ENCODE results near the gene FCN1.

The FCN1 gene

DNA sequence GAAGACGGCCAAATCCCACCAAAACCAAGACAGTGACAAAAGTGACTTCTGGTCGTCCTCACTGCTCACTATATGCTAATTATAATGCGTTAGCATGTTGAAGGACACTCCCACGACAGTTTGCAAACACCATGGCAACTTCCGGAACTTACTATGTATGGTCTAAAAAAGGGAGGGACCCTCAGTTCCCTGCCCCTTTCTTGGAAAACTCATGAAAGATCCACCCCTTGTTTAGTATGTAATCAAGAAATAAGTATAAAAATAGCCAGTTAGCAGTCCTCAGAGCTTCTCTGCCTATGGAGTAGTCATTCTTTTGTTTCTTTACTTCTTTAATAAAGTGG lies 27.6 kb downstream of the FCN1 start:
- no peak for FAIRE-seq

DNA sequence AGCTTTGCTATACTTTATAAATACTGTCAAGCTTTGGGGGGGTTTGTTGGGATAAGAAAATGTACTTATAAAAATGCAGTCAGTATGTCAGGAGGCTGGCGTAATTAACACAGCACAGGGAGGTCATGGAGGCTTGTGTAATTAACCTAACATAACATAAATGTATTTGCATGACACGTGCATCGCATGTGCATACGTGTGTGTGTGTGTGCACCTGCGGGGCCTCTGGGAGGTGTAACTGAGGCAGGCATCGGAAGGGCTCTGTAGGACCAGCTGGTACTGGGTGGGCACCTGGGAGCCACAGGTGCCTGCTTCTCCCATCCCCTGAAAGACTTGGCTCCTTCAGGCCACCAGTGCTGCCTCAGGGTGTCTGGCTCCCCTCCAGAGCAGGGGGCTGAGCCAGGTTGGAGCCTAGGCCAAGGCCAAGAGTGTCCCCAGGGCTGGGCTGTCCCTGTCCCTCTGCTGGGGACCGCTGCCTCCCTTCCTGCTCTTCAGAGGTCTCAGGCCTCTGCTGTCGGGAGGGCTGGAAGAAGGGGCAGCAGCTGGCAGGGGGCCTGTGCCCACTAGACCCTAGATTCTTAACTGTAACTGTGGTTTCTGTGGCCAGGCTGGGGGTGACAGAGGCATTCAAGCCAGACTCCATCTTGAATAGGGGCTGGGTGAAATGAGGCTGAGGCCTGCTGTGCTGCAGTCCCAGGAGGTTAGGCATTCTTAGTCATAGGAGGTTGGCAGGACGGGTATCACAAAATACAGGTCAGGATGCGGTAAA lies 28.1 kb downstream of the FCN1 start:
- FAIRE-seq: no peak

GRCh38 chr9:134888603-134889190 lies 29.0 kb downstream of the FCN1 start:
- FAIRE-seq: no peak

- FAIRE-seq: no peak
Measured at GRCh38 chr9:134887686-134888602, 29.8 kb downstream of the FCN1 start.

DNA sequence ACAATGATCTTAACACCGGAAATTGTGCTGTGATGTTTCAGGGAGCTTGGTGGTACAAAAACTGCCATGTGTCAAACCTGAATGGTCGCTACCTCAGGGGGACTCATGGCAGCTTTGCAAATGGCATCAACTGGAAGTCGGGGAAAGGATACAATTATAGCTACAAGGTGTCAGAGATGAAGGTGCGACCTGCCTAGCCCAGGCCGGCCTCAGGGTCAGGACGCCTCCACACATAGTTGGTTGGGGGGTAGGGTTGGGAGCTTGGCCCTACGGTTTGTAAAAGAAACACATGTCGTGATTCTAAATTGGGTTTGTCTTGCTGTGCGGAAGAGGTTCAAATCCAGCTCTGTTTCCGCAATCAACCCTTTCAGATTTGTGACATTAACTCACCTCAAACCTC lies 30.5 kb downstream of the FCN1 start:
- no peak for FAIRE-seq

DNA sequence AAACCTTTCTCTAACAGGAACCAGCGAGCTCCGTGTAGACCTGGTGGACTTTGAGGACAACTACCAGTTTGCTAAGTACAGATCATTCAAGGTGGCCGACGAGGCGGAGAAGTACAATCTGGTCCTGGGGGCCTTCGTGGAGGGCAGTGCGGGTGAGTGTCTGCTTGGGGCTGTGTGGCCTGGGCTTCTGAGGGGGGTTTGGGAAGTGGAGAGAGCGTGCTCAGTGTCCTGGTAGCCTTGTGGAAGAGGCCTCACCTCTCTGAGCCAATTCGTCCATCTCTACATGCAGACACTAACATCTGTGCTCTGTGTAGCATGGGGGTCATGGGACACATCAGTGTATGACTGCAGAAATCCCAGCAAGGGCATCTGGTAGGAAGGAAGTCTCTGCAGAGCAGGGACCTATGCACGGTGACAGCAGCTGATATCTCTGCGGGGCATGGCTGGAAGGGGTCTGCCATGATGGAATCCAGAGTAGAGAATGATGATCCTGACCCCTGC lies 31.2 kb downstream of the FCN1 start:
- FAIRE-seq: no peak

DNA sequence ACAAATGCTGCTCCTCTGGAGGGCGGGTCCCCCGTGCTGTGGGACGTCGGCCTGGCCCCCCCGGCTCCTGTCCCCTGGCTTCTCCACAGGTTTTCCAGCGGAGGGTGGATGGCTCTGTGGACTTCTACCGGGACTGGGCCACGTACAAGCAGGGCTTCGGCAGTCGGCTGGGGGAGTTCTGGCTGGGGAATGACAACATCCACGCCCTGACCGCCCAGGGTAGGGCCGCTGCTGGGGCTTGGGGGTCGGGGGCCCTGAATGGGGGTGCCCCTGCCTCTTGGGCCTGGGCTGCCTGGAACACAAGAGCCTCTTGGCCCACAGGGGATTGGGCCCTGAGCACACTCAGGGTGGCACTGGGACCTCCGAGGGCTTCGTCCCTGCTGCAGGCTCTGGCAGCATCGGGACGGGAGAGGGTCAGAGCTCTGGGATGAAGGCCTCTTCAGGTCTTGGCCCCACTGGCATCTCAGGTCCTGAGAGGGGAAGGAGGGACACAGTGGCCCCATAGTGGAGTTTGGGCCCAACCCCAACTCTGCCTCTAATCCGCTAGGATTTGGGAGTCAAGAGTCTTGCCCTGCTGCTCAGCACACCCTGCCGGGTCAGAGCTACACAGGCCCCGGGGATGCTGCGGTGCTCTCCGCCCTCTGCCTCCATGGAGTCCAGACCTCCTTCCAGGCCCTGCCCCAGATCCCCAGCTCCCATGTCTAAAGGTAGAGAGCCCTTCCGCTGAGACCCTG lies 31.9 kb downstream of the FCN1 start:
- no peak for FAIRE-seq

- FAIRE-seq: no peak
Measured at GRCh38 chr9:134885001-134885678, 32.6 kb downstream of the FCN1 start.

- no peak for FAIRE-seq
Measured at GRCh38 chr9:134884492-134884891, 33.2 kb downstream of the FCN1 start.

DNA sequence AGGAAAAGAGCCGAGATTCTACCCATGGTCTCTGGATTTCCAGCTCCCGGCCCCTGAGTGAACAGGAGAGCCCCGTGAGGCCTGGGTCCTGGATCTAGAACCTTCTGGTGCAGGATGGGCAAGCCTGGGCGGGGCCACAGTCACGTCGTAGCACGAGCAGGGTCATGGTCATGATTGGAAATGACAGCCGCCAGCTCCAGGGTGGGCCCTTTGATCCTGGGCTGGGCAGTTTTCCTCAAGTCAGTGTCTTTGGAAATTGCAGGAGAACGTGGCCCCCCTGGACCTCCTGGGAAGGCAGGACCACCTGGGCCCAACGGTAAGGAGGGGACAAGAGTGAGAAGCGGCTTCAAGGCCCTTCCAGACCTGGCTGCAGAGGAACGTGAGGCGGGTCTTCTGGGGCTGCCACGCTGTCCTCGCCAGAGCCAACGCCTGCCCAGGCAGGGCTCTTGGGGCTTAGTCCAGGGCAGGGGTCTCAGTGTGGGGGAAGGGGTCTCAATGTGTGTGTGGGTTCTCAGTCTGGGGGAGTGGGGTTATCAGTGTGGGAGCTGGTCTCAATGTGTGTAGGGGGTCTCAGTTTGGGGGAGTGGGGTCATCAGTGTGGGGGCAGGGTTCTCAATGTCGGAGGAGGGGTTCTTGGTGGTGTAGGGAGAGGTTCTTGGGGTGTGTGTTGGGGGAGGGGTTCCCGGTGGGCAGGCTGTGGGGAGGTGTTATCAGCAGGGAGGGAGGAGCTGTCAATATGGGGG lies 34.5 kb downstream of the FCN1 start:
- no peak for FAIRE-seq

DNA sequence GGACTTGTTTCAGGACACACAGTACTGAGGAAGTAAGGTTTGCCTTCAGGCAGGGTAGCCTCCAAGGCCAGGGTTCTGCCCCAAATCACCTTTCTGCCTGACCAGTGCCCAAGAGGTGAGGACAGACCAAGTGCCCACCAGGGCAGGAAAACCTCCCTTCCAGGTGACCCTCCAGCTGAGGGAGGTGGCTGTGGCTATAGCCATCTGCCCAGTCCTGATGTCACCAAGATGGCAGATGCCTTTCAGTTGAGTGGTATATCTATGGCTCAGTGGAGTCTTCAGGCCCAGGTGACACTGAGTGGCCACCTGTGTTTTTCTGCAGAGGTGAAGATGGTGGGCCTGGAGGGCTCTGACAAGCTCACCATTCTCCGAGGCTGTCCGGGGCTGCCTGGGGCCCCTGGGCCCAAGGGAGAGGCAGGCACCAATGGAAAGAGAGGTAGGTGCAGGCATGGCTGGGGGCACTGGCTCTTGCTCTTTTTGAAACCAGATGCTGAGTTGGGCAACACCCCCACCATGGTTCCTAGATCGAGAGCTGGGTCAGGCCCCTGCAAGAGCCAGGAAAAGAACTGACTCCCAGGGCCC lies 35.4 kb downstream of the FCN1 start:
- FAIRE-seq: no peak

DNA sequence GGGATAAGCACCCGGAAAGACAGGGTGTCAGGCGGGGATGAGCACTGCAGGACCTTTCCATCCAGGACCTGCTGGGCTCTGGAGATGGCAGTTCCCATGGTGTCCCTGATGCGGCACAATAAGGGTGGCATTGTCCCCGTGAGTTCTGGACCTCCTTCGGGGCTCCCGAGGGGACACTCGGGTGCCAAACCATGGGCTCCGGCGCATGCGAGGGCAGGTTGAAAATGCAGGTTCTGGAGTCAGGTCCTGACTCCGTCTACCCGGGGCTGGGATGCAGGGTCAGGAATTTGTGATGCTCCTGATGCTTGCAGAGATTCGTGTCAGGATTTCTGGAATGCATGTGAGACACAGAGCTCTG lies 36.4 kb downstream of the FCN1 start:
- FAIRE-seq: no peak

DNA sequence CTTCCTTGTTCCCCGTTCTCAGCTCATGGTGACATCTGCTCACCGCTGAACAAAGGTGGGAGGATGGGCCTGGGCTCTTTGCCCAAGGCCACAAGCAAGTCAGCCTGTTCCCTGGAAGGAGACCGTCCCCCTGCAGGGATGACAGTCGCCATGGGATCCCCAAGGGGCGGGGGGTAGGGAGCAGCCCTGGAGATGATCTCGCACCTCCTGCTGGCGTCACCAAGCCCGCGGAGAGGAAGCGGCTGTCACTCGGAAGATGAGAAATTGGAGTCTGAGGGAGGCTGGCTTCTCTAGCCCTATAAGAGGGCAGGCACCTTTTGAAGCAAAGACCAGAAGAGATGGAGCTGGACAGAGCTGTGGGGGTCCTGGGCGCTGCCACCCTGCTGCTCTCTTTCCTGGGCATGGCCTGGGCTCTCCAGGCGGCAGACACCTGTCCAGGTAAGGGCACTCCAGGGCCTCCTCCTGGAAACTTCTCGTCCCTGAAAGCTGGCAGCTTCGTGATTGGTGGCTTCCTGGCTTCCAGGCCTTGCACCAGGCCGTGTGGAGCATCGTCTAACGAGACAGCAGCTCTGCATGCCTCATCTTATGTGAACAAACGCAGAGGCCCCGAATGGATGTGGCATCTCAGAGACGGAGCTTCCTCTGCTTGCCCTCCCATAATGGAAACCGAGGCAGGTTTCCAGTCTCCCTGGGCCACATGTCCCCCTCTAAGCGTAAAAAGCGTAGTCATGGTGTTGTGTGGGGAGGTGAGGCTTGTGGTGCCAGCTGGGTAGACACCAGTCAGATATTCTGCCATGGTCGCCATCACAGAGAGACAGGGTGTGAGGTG lies 37.0 kb downstream of the FCN1 start, which contains the start of gene FCN2:
FCN2 (plus strand) TSS at position 327 of the 829 bp plus-strand sequence; CDS start at position 339, 12 bp downstream.
- FAIRE-seq: no peak

DNA sequence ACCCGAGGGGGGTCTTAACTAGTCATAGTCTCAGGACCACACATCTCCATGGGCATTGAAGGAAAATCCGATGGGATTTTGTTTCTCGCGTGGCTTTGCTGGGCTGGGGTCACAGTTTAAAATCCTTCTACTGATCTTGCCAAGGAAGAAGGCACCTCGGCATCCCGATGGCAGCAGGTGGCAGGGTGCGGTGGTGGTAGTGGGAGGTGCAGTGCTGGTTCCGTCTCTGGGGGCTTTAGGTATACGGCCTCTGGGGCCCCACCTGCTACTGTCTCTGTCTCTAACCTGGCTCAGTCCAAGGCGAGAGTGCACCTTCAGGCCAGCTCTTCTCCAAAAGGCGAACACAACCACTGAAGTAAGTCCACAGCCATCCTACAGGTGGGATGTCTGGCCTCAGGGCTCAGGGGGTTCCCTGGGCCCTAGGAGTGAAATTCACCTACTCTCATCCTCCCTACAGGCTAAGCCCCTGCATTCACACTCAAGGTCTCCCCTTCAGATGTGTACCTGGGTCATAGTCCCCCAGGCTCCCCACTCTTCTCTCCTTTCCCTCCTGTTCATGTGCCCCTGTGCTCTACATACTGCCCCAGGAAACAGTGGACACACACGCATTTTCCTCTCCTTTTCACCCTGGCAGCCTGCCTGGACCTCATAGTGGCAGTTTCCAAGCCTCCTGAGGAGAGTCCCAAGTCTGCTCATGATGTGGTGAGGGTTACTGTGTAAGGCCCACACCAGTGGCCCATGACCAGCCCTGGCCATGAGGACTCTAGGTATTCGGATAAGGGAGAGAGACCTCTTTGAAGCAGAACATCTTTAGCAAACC lies 37.8 kb downstream of the FCN1 start:
- FAIRE-seq: no peak

DNA sequence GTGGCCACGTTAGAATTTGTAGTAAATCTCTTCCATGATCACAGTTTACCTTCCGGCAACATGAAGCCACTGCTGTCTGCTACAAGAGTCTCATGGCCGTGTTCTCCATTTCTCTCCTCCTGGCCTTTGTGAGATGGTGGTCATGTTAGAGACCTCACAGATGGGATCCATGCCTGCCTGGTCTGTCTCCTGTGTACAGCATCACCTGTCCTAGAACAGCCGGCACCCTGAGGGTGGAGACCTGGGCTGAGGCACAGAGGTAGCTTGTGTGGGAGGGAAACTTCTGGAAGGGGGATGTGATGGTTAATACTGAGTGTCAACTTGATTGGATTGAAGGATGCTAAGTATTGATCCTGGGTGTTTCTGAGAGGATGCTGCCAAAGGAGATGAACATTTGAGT lies 40.2 kb downstream of the FCN1 start:
- FAIRE-seq: no peak

GRCh38 chr9:134875371-134875770 lies 42.3 kb downstream of the FCN1 start:
- no peak for FAIRE-seq

DNA sequence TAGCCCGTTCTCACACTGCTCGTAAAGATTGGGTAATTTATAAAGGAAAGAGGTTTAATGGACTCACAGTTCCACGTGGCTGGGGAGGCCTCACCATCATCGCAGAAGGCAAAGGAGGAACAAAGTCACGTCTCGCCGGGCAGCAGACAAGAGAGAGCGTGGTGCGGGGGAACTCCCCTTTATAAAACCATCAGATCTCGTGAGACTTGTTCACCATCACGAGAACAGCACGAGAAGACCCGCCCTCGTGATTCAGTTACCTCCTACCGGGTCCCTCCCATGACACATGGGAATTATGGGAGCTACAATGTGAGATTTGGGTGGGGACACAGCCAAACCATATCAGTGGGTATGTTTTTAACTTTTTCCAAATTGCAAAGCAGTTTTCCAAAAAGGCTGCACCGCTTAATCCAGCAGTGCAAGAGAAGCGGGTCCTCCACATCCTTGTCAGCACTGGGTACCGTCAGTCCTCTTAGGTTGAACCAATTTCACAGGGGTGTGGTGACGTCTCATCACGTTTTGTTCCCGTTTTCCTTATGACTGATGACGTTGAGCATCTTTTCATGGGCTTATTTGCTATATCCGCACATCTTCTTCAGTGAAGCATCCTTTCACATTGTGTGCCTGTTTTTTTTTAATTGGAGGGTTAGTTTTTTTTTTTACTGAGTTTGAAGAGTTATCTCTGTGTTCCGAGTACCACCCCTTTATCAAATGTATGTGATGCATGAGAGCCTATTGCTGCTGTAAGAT lies 45.1 kb downstream of the FCN1 start:
- no peak for FAIRE-seq

- FAIRE-seq: no peak
Measured at GRCh38 chr9:134871697-134872340, 45.9 kb downstream of the FCN1 start.

Measured in endometrium (tissue), 2 donors.